BLaER1 treated with 17β-estradiol and CSF1 and Interleukin-3, amounts not matched to agents 10 nM and 100 nM (cell line): ENCODE data around the gene CHST3.

ENCODE experiments used
- H3K27ac ChIP-seq, 11 experiments: shearing (Covaris generic); formaldehyde crosslinking; 2 replicates each; pipeline ENCODE4 v1.8.1; 2022
- H3K27me3 ChIP-seq, 11 experiments: shearing (Covaris generic); formaldehyde crosslinking; 2 replicates each; pipeline ENCODE4 v1.8.1; 2022
- H3K36me3 ChIP-seq, 11 experiments: shearing (Covaris generic); formaldehyde crosslinking; 2 replicates each; pipeline ENCODE4 v1.8.1; 2022
- H3K4me1 ChIP-seq, 10 experiments: shearing (Covaris generic); formaldehyde crosslinking; 2 replicates each; pipeline ENCODE4 v1.8.1; 2022
- H3K4me2 ChIP-seq, 11 experiments: shearing (Covaris generic); formaldehyde crosslinking; 2 replicates each; pipeline ENCODE4 v1.8.1; 2022
- H3K4me3 ChIP-seq, 10 experiments: shearing (Covaris generic); formaldehyde crosslinking; 2 replicates each; pipeline ENCODE4 v1.8.1; 2022
- H3K9ac ChIP-seq, 11 experiments: shearing (Covaris generic); formaldehyde crosslinking; 2 replicates each; pipeline ENCODE4 v1.8.1; 2022
- H3K9me3 ChIP-seq, 11 experiments: shearing (Covaris generic); formaldehyde crosslinking; replicated peaks in 1 of 11; 2 replicates each; pipeline ENCODE4 v1.8.1; 2022
- H4K20me1 ChIP-seq, 11 experiments: shearing (Covaris generic); formaldehyde crosslinking; 2 replicates each; pipeline ENCODE4 v1.8.1; 2022
- Cebpa-rat ChIP-seq, 11 experiments: shearing (Covaris generic); IDR thresholded peaks; 2 replicates each; pipeline ENCODE4 v1.8.1; 2022

CHST3 gene

DNA sequence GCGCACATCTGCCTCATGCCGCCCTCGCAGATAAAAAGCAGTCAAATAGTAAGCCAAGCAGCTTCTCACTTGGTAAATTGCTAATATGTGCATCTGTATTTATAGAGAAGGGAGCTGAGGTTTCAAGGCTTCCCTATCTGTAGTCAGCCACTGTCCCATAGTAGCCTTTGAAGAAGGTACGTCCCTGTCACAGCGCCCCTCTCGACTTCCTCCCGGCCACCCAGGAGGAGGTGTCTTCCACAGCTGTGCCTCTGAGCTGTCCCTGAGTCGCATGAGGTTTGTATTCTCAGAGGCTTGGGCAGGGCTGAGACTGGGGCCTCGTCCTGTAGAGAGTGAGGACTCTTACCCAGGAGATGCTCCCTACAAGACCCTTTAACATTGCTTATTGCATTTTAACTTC is 75.2 kb downstream of the CHST3 start:
- Histone ChIP-seq H3K9ac (0 out of 22 replicates have a peak overlapping the region, but pooled peaks of 1 of the 11 experiments have one; percentile 10), H4K20me1 (no peaks in the 10 kb centered on the region), H3K27me3 (no peaks in the 10 kb centered on the region), H3K9me3 (no peaks in the 10 kb centered on the region), H3K4me1 (peaks cover 17 to 38% (median 32%) of the 10 kb centered on the region in 10 experiments), H3K36me3 (no peaks in the 10 kb centered on the region), H3K4me2 (peak overlapping the region; percentile 48 to 79 (median 71)), H3K4me3 (no peak overlapping the region), H3K27ac (no peak overlapping the region; a peak in 1 of 22 replicates)
- TF ChIP-seq Cebpa-rat (IDR thresholded peaks at IDR 0.05) = no peak

DNA sequence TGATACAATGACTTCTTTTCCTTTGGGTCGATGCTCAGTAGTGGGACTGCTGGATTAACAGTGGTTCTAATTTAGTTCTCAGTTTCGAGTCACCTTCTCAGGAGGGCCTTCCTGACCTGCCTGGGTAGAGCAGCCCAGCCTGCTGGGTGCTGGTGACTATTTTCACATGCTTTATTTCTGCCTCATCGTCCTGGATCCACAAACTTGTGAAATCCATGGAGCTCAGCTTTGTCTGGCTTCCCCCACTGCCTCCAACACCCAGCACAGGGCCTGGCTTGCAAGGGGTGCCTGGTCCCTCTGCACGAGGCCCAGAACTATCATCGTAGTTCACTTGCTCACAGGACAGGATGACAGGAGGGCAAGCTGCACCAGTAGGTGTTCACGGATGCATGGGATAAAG is 77.3 kb downstream of the CHST3 start:
- peaks cover 20 to 54% (median 40%) of the 10 kb centered on the region in 10 experiments for H3K4me1 ChIP-seq
- no peaks in the 10 kb centered on the region for H3K27me3 ChIP-seq
- no peak overlapping the region for H3K27ac ChIP-seq
- no peak overlapping the region for H3K4me3 ChIP-seq
- no peaks in the 10 kb centered on the region for H3K36me3 ChIP-seq
- no peak overlapping the region for H3K4me2 ChIP-seq
- H4K20me1 ChIP-seq = no peaks in the 10 kb centered on the region
- peaks cover 0 to 5% (median 0%) of the 10 kb centered on the region in 11 experiments; a peak in 1 of 22 replicates for H3K9me3 ChIP-seq
- TF ChIP-seq Cebpa-rat (IDR thresholded peaks at IDR 0.05) = no peak
- H3K9ac ChIP-seq = no peak overlapping the region

DNA sequence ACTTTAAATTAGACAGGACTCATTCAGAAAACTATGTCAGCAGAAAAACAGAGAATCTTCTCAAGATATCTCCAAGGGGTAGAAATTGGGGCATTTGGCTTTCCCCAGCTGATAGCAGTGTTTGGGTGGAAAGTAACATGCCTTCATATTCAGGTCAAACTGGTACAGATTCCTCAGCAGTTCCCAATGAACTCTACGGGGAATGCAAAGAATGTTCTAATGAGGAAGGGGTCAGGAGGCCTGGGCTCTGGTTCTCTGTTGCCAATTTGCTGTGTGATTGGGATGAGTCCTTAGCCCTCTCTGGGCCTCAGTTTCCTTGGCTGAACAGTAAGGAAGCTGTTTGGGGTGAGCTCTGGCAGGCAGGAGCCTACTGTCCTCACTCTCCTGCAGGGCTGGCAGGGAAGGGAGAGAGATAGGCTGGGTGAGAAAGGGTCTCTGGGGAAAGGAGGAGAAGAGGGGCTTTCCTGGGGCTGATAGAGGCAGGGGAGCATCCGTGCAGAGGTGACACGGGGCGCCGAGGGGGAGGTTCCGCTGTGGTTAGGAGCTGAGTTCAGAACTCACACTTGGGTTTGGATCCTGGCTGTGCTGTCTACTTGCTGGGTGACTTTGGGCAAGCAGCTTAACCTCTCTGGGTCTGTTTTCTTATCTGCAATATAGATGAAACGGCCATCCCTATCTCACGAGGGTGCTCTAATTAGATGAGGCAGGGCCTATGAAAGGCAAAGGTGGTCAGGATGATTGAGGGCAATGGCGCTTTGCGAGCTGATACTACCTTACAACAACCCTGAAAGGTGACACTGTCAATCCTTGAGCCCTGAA is 79.0 kb downstream of the CHST3 start:
- H3K9ac ChIP-seq = no peak overlapping the region
- no peak overlapping the region for H3K4me3 ChIP-seq
- no peak for TF ChIP-seq Cebpa-rat (IDR thresholded peaks at IDR 0.05)
- H3K4me2 ChIP-seq = peak overlapping the region in 10 of 11 experiments; percentile 28 to 86 (median 72); a peak in 18 of 22 replicates
- H3K27me3 ChIP-seq = no peaks in the 10 kb centered on the region
- H4K20me1 ChIP-seq = no peaks in the 10 kb centered on the region
- no peak overlapping the region for H3K27ac ChIP-seq
- no peaks in the 10 kb centered on the region for H3K36me3 ChIP-seq
- peaks cover 0 to 7% (median 0%) of the 10 kb centered on the region in 11 experiments; a peak in 1 of 22 replicates for H3K9me3 ChIP-seq
- H3K4me1 ChIP-seq = peaks cover 20 to 54% (median 39%) of the 10 kb centered on the region in 10 experiments

DNA sequence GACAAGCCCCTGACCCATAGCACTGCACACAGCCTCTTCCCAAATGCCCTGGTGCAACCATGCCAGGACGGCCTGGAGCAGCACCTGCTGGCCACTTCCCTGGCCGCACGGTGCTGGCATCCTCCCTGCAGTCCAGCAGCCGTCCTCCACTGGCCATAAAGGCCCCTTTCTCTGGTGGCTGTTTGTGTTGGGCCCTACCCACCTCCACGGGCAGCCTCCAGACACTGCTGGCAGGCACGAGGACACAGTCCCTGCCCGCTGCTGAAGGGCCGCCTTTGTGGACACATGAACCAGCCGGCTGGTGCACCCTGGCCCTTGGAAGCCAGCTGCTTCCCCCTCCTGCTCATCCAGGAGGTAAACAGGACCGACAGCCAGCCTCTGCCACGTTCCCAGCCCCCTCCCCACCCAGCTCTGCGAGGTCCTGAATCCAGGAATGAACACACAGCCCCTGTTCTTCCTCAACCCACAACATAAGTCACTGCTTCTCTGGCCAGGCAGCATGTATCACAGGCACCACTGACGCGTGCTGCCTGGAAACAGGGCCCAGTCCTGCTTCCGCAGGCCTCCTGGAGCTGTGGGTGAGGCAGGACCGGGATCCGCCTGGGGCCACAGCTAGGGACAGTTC is 80.3 kb downstream of the CHST3 start:
- TF ChIP-seq Cebpa-rat (IDR thresholded peaks at IDR 0.05) = no peak
- Histone ChIP-seq H3K27ac (peak overlapping the region in 1 of 11 experiments; percentile 25; a peak in 1 of 22 replicates), H3K36me3 (no peaks in the 10 kb centered on the region), H3K4me1 (peaks cover 9 to 42% (median 27%) of the 10 kb centered on the region in 10 experiments), H3K4me3 (no peak overlapping the region), H3K4me2 (peak overlapping the region in 9 of 11 experiments; percentile 40 to 86 (median 76); a peak in 19 of 22 replicates), H3K9me3 (peaks cover 0 to 9% (median 2%) of the 10 kb centered on the region in 11 experiments; a peak in 7 of 22 replicates), H4K20me1 (no peaks in the 10 kb centered on the region), H3K27me3 (no peaks in the 10 kb centered on the region), H3K9ac (peak overlapping the region in 2 of 11 experiments; percentile 0 to 33; a peak in 1 of 22 replicates)

DNA sequence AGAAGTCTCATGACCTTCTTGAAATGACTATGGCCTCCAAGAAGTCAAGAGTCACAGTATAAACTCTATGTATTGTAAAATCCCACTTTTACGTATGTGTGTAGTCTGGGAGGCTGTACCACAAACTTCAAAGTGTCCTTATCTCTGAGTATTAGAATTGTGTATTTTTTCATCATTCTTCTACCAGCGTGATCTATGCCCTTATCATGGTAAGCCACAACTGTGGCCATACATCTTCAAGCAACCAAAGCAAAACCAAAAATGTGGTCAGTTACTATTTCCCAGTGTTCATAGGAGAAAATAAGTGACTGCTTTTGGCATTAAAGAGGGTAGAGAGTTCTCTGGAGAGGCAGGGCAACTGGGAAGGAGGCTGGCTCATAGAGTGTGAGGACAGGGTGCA is 81.4 kb downstream of the CHST3 start:
- no peak for TF ChIP-seq Cebpa-rat (IDR thresholded peaks at IDR 0.05)
- peaks cover 8 to 42% (median 26%) of the 10 kb centered on the region in 10 experiments; a peak in 19 of 20 replicates for H3K4me1 ChIP-seq
- no peak overlapping the region for H3K27ac ChIP-seq
- H3K4me2 ChIP-seq = peak overlapping the region in 3 of 11 experiments; percentile 1 to 10 (median 4); a peak in 2 of 22 replicates
- H4K20me1 ChIP-seq = no peaks in the 10 kb centered on the region
- no peaks in the 10 kb centered on the region for H3K27me3 ChIP-seq
- peaks cover 0 to 15% (median 4%) of the 10 kb centered on the region in 11 experiments; a peak in 7 of 22 replicates for H3K9me3 ChIP-seq
- no peaks in the 10 kb centered on the region for H3K36me3 ChIP-seq
- H3K9ac ChIP-seq = no peak overlapping the region
- H3K4me3 ChIP-seq = no peak overlapping the region

DNA sequence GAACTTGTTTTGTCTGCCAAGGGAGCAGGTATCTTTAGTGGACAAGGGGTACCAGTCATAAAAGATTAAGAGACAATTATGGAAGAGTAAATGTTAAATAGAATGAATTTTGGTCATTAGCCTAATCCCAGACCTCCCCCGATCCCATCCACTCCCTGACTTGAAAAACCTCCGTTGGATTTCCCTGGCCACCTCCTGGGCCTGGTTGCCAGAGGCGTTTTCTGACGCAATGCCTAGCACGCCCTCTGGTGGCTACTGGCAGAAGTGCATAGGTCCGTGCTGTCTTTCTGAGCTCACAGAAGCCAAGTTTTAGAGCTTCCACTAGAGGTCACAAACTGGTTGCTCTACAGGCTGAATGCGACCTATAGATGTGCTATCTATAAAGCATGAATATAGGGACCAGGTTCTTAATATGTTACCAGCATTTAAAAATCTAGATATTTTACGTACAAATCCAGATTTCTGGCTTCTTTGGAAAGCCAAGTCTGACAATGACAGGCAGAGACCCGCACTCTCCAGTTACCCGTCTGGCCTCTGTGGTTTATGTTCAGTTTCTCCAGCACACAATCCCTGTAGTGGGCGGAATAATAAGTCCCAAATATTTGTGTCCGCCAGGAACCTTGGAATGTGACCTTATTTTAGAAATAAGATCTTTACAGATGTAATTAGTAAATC is 84.4 kb downstream of the CHST3 start:
- Histone ChIP-seq H3K4me2 (no peak overlapping the region), H3K4me3 (no peak overlapping the region), H3K9me3 (peaks cover 0 to 15% (median 4%) of the 10 kb centered on the region in 11 experiments; a peak in 7 of 22 replicates), H3K27me3 (no peaks in the 10 kb centered on the region), H3K27ac (no peak overlapping the region), H3K9ac (no peak overlapping the region), H3K36me3 (no peaks in the 10 kb centered on the region), H4K20me1 (no peaks in the 10 kb centered on the region), H3K4me1 (peaks cover 8 to 34% (median 20%) of the 10 kb centered on the region in 10 experiments; a peak in 19 of 20 replicates)
- TF ChIP-seq Cebpa-rat (IDR thresholded peaks at IDR 0.05) = peak in 6 of 11 experiments; percentile 33 to 76 (median 43); a peak in 8 of 22 replicates

DNA sequence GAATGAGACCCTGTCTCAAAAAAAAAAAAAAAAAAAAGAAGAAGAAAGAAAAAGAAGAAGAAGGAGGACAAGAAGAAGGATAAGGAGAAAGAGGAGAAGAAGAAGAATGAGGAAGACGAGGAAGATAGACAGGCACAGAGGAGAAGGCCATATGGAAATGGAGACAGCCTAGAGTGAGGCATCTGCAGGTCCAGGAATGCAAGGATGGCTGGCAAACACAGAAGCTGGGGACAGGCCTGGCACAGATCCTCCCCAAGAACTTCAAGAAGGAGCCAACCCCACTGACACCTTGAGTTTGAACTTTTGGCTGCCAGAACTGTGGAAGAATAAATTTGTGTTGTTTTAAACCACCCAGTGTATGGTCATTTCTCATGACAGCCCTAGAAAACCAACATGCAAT is 85.3 kb downstream of the CHST3 start:
- Histone ChIP-seq H4K20me1 (no peaks in the 10 kb centered on the region), H3K36me3 (no peaks in the 10 kb centered on the region), H3K9ac (no peak overlapping the region), H3K4me2 (no peak overlapping the region), H3K4me3 (no peak overlapping the region), H3K27me3 (no peaks in the 10 kb centered on the region), H3K9me3 (peaks cover 0 to 15% (median 4%) of the 10 kb centered on the region in 11 experiments; a peak in 7 of 22 replicates), H3K27ac (no peak overlapping the region), H3K4me1 (peaks cover 1 to 26% (median 11%) of the 10 kb centered on the region in 10 experiments; a peak in 18 of 20 replicates)
- TF ChIP-seq Cebpa-rat (IDR thresholded peaks at IDR 0.05) = no peak

DNA sequence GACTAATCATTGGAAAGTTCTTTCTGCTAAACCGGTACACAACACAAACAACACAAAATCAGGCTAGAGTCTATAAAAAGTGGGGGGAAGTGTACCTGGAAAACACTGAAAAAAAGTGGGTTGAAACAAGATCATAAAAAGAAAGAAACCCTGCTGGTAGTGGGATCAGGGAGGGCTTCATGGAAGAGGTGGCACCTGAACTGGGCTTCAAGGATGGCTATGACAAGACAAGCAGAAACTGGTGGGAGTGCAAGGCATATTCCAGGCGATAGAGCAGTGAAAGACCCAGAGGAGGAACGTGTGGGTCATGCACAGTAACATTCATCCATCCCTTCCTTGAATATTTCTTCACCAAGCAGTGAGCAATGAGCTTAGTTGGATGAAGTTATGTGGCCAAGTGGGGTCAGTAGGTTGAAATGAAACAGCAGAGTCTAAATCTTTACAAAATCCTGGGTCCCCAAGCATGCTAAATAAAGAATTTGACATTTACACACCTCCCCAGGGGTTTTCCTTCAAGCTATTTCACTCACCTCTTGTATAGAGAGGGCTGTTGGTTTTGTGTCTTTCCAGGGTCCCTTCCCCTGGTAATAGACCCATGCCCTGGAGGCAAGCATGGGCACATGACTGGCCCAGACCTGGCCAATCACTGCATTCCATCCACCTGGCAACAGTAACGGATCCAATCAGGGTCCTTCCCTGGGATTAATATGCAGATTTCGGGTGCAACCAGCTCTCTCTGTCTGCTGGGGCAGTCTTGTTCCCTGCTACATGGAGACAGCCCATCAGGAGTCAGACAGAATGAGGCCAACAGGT is 86.0 kb downstream of the CHST3 start:
- no peak for TF ChIP-seq Cebpa-rat (IDR thresholded peaks at IDR 0.05)
- Histone ChIP-seq H3K4me2 (peak overlapping the region in 4 of 11 experiments; percentile 12 to 33 (median 15); a peak in 7 of 22 replicates), H3K27me3 (no peaks in the 10 kb centered on the region), H3K9me3 (peaks cover 0 to 15% (median 4%) of the 10 kb centered on the region in 11 experiments; a peak in 7 of 22 replicates), H3K9ac (no peak overlapping the region), H3K36me3 (no peaks in the 10 kb centered on the region), H3K4me1 (peaks cover 0 to 18% (median 7%) of the 10 kb centered on the region in 10 experiments; a peak in 10 of 20 replicates), H4K20me1 (no peaks in the 10 kb centered on the region), H3K27ac (no peak overlapping the region), H3K4me3 (no peak overlapping the region)
